ENCODE measurements around the gene ATP5PF. TPM values are rescaled to one million over a fixed set of nuclear protein-coding genes. Genes with fewer than 3 reads are reported as not detected.

The ATP5PF gene
- total and polyA plus RNA-seq, 2 of the 4 experiments (the other 2 are of a cell fraction) = 76.0 to 190 TPM

GRCh38 chr21:25734654-25734903, 125 bp downstream of the ATP5PF start (continued):
- TF ChIP-seq ELK1 (IDR thresholded peaks at IDR 0.05; ENCODE audit: borderline replicate concordance, low read depth, low read length) = no peak

- WGBS, 2 experiments (ENCODE audit: extremely low coverage in 2 of 2, insufficient read length in 1 of 2) = 10 to 100% methylated on average over 2 to 4 of the region's 30 CpGs
- ATAC-seq (ENCODE audit: low read depth) = peak; percentile 7
- dilution Hi-C loops (cut with HindIII; ENCODE audit: low sequenced_read_pairs, unreplicated experiment) = no loop called here
- H3K9me1 ChIP-seq (ENCODE audit: insufficient read depth, low read length) = no peaks in the 10 kb centered on the region
- peak overlapping the region; percentile 53 for H3K4me3 ChIP-seq (ENCODE audit: insufficient read depth, low read depth, low read length)
- H3K4me1 ChIP-seq (ENCODE audit: control insufficient read depth, insufficient read depth, low read length) = no peaks in the 10 kb centered on the region
- DNase-seq = peak; percentile 35
- no peak overlapping the region for H2BK120ac ChIP-seq (ENCODE audit: low read depth, low read length)
- no peak overlapping the region for H4K91ac ChIP-seq (ENCODE audit: insufficient read depth, low read depth, low read length)
- no peaks in the 10 kb centered on the region for H3K27me3 ChIP-seq (ENCODE audit: control insufficient read depth, insufficient read depth, low read length)
- H2AFZ ChIP-seq (replicated peaks; ENCODE audit: low read length, poor library complexity) = peak overlapping the region; percentile 100
- H2AK9ac ChIP-seq (replicated peaks; ENCODE audit: low read depth, low read length, poor library complexity) = peak overlapping the region; percentile 99
- ChIA-PET CTCF (interaction anchor here (1.0 kb wide), 1 partner anchor 125 kb away, joined by 3 read pairs; no protein-coding TSS in a partner anchor), POLR2A (ENCODE audit: unreplicated experiment) (no interaction called here)
- H3K4ac ChIP-seq (ENCODE audit: low read depth, low read length) = peak overlapping the region; percentile 78
- peaks cover 12% of the 10 kb centered on the region for H4K20me1 ChIP-seq (ENCODE audit: insufficient read depth, low read length)
- peaks cover 10 to 37% of the 10 kb centered on the region in 2 experiments for H3K79me1 ChIP-seq (ENCODE audit: low read depth in 1 of 2, low read length in 2 of 2)
- H3K36me3 ChIP-seq (ENCODE audit: control insufficient read depth, insufficient read depth, low read length) = peaks cover 11% of the 10 kb centered on the region
- intact Hi-C loops (cut with micrococcal nuclease) = loop anchor here (1.0 kb wide), 1 partner anchor 127 kb away; the partner anchor contains the start of gene MRPL39
- peak overlapping the region; percentile 96 for H3K27ac ChIP-seq (ENCODE audit: insufficient read depth, low read length)
- no peak overlapping the region for H2BK20ac ChIP-seq (ENCODE audit: low read depth, low read length)
- no peak overlapping the region for H2AK5ac ChIP-seq (ENCODE audit: low read depth, low read length)
- no peak overlapping the region for H3K18ac ChIP-seq (ENCODE audit: low read depth, low read length)
- no TSS peak for BruUV-seq (replicated peaks)
- H4K8ac ChIP-seq (ENCODE audit: low read depth in 2 of 2, low read length in 2 of 2) = peak overlapping the region; percentile 45 to 82; a peak in 2 of 4 replicates
- no peak overlapping the region for H4K5ac ChIP-seq (ENCODE audit: low read depth, low read length)
- H3K9me3 ChIP-seq (ENCODE audit: control insufficient read depth, insufficient read depth, low read length) = no peaks in the 10 kb centered on the region
- peak overlapping the region; percentile 93 for H3K9ac ChIP-seq (ENCODE audit: low read depth, low read length)
- peak overlapping the region; percentile 52 for H3K23ac ChIP-seq (ENCODE audit: low read depth, low read length)
- peak overlapping the region; percentile 89 for H3K4me2 ChIP-seq (ENCODE audit: low read depth, low read length)
- H3K14ac ChIP-seq (replicated peaks; ENCODE audit: low read depth, low read length) = peak overlapping the region; percentile 44; the same call in 1 of the 2 replicates
- H3K56ac ChIP-seq (ENCODE audit: extremely low read depth, insufficient read depth, low read length) = peak overlapping the region; percentile 25; the same call in 1 of the 2 replicates
- H2BK5ac ChIP-seq (ENCODE audit: low read depth, low read length, poor library complexity, severe bottlenecking) = peak overlapping the region; percentile 59
- H2BK15ac ChIP-seq (ENCODE audit: low read depth, low read length) = no peak overlapping the region
- TF ChIP-seq POLR2A (IDR thresholded peaks at IDR 0.05; ENCODE audit: low read depth, low read length) = no peak; the same call in 1 of the 2 replicates
- TF ChIP-seq MAZ (IDR thresholded peaks at IDR 0.05; ENCODE audit: borderline replicate concordance, low read depth, low read length) = no peak
- no peak for TF ChIP-seq CEBPB (IDR thresholded peaks at IDR 0.05; ENCODE audit: low read depth, low read length)
- in situ Hi-C loops (cut with MboI; ENCODE audit: low sequenced_read_pairs) = no loop called here
Measured at GRCh38 chr21:25733859-25734653, 648 bp downstream of the ATP5PF start.

All from IMR-90 (cell line).